HG02642 (cell line): ENCODE measurements around the gene DDRGK1.
A peak's percentile ranks its signal among the peaks of the same experiment; 100 is the strongest.
"Not testable (repeated sequence)": the region's sequence is repeated elsewhere in the genome, so short reads cannot be mapped to it uniquely, and the experiment has no call there.

ENCODE experiments used
- ATAC-seq: cut with Tn5 transposase; IDR thresholded peaks from one replicate; pipeline ENCODE4 v1.9.1; 2021; ENCODE audit warnings: mild to moderate bottlenecking; ENCODE audit not compliant: unreplicated experiment, poor library complexity

Gene DDRGK1

DNA sequence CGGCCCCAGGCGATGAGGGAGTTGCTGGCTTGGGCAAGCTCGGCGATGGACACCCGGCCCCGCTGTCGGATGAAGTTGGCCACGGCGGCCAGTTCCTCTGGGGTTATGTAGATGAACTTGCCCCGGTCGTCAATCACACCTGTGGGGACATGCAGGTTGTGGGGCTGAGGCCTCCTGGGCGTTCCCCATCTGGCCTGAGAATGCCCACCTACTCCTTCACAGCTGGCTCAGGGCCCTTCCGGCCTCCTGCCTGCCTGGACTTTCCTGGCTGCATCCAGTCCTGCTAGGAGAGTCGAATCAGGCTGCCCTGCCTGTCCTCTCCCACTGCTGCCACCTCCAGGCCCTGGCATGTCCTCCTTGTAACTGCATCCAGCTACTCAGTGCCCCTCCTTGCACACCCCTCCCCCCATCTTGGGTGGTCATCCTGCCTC lies 13.8 kb downstream of the DDRGK1 start:
- ATAC-seq: no peak

- no peak for ATAC-seq
Measured at GRCh38 chr20:3189561-3190131, 14.8 kb downstream of the DDRGK1 start.

DNA sequence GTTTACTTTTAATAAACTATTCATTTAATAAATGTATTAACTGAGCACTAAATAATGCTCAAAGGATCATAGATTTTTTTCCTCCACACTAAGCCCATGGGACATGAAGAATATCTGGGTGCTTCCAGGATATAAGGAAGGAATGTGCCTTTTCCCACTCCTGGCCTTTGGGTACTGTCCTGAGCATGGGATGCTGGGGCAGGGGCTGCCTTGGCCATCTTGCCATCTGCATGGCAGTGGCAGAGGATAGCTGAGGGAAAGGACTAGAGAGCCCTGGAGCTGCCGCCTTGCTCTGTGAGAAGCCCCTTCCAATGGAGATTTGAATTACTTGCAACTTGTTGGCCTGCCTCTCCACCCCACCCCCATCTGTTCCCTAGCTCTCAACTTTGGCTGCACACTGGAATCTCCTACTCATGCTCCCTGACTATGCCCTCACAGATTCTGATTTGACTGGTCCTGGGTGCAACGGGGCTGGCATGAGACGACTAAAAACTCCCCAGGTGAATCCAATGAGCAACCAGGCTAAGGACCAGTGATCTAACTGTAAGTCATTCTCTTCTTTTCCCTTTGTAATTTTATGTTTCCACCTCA lies 15.6 kb downstream of the DDRGK1 start:
- no peak for ATAC-seq

DNA sequence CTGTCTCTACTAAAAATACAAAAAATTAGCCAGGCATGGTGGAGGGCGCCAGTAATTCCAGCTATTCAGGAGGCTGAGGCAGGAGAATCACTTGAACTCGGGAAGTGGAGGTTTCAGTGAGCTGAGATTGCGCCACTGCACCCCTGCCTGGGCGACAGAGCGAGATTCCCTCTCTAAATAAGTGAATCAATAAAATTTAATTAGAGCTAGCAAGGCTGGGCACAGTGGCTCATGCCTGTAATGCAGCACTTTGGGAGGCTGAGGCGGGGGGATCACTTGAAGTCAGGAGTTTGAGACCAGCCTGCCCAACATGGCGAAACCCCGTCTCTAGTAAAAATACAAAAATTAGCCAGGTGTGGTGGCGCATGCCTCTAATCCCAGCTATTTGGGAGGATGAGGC lies 16.6 kb downstream of the DDRGK1 start:
- not testable (repeated sequence) for ATAC-seq

GRCh38 chr20:3183896-3184612 lies 20.4 kb downstream of the DDRGK1 start:
- ATAC-seq: no peak

- ATAC-seq: not testable (repeated sequence)
Measured at GRCh38 chr20:3182429-3182828, 22.1 kb downstream of the DDRGK1 start.

- no peak for ATAC-seq
Measured at GRCh38 chr20:3181270-3181669, 23.2 kb downstream of the DDRGK1 start.

- no peak for ATAC-seq
Measured at GRCh38 chr20:3180319-3180718, 24.2 kb downstream of the DDRGK1 start.

DNA sequence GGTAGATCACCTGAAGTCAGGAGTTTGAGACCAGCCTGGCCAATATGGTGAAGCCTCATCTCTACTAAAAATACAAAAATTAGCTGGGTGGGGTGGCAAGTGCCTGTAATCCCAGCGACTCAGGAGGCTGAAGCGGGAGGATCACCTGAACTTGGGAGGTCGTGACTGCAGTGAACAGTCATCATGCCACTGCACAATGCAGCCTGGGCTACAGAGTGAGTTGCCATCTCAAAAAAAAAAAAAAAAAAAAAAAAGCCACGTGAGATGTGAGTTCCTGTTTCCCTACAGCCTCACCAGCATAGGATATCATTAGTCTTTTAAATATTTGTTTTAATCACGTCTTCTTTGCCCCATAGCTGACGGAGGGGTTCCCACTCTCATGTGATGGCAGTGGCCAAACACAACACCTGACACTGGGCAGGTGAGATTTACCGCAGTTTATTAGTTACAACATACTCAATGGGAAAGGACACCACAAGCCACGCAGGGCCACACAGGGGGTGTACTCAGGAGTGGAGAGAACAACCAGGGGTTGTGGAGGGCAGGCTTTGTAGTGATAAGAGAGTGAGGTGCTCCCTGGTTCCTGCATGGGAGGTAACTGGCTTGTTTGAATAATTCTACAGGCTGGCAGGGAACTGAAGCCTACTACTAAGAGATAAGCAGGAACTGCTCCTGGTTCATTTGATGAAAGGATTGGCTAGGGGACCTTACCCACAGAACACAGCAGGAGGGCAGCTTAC lies 26.6 kb downstream of the DDRGK1 start:
- ATAC-seq: no peak

GRCh38 chr20:3175270-3175669 lies 29.2 kb downstream of the DDRGK1 start:
- no peak for ATAC-seq

GRCh38 chr20:3174442-3175261 lies 29.8 kb downstream of the DDRGK1 start:
- peak; percentile 2 for ATAC-seq

- peak; percentile 38 for ATAC-seq
Measured at GRCh38 chr20:3173610-3174441, 30.7 kb downstream of the DDRGK1 start.

GRCh38 chr20:3172933-3173609 lies 31.4 kb downstream of the DDRGK1 start, which contains the start of gene LZTS3:
TSS of gene LZTS3 (minus strand) at chr20:3173549. CDS start at chr20:3167163, 6,386 bp downstream.
- ATAC-seq: peak; percentile 92

- no peak for ATAC-seq
Measured at GRCh38 chr20:3172126-3172932, 32.2 kb downstream of the DDRGK1 start.

- ATAC-seq: no peak
Measured at GRCh38 chr20:3171391-3172125, 32.9 kb downstream of the DDRGK1 start.

- no peak for ATAC-seq
Measured at GRCh38 chr20:3168829-3169590, 35.5 kb downstream of the DDRGK1 start.
